Measurements from ENCODE around the gene PPP1R7.
A peak's percentile ranks its signal among the peaks of the same experiment; 100 is the strongest.

PPP1R7 gene

DNA sequence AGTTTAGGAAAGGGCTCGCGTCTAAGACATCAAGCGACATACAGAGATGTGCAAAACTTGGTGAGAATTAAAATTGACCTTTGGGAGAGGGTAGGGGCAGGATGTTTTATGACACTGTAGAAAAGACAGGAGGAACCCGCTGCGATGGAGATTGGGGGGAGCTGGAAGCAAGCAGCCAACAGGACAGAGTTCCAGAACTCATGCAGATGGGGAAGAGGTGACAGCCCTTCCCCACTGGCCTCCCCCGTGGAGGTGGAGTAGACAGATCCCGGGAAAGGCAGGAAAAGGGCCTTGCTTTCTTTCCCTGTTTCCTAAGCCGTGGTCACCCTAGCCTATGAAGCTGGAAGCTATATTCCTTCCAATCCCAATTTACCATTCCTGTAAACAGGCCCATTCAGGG is 77.3 kb downstream of the PPP1R7 start:
- H3K4me1 Mint-ChIP-seq, result peaks cover 23% of the 10 kb centered on the region
- H3K4me3 Mint-ChIP-seq, result no peak overlapping the region
- H3K27me3 Mint-ChIP-seq, result no peaks in the 10 kb centered on the region
- no peaks in the 10 kb centered on the region for H3K9me3 Mint-ChIP-seq
- no peak for DNase-seq
- ATAC-seq, result no peak
- peak overlapping the region in 1 of 2 donors; percentile 51 for H3K27ac Mint-ChIP-seq

DNA sequence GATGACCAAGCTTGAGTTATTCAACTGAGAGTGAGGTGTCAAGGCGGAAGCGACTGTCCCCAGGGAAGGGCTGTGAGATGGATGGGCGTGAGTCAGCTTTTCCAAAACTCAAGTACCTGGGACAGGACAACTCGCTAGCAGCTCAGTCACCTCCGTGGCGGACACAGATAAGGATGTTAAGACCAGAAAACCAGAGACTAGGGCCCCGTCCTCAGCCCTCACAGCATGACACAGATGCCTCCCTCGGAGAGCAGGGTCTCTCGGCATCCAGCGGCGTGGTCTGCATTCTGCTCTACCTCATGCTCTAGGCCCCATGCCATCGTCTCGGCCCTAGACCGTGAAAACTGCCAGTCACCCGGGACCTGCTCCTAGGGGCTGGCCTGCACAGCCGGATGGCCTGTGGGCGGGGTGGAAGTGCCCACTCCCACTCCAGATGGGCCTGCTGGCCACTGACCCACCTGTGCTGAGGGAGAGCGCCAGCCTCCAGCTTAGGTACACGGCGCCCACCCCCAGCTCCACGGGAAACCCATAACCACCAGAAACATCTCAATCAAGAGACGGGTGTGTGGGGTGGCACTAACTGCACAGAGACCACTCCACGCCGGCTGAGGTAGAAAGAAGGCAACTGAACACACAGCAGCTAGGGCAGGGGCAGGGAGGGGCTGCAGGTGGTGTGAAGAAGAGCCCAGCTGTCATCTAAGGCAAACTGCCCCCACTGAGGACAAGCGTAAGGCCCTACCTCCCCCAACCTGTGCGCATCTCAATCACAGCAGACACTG is 78.0 kb downstream of the PPP1R7 start:
- peak overlapping the region; percentile 13 to 42 for H3K27ac Mint-ChIP-seq
- DNase-seq, result no peak

DNA sequence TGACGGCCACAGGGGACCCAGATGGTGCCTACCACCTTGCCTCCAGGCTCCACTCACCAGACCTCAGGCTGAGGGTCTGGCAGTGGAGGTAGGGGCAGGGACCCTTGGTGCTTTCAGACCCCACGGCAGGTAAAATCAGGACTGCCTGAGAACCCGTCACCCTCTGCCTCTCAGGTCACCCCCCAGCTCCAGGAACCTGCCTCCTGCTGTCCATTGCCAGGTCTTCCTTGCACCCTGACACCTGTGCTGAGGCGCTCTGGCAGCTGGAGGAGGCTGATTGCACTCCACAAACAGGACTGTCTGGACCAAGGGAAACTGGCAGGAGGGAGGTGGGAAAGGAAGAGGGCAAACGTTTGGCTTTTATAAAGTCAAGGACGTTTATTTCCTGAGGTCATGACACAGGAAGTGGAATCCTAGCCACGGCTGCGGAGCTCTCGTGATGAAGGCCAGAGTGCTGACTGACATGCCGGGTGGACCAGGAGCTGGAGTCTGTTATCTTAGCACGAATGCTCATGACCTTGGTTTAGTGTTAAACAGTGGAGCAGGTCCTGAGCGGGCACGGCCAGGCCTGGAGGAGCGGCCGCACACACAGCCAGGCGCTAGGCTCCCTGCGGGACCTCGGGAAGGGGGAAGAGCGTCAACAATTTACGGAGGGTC is 78.7 kb downstream of the PPP1R7 start:
- peak overlapping the region in 1 of 2 donors; percentile 78 for H3K27ac Mint-ChIP-seq
- DNase-seq, result no peak
- H3K27me3 Mint-ChIP-seq, result no peaks in the 10 kb centered on the region
- peaks cover 9% of the 10 kb centered on the region for H3K4me1 Mint-ChIP-seq
- no peak overlapping the region for H3K4me3 Mint-ChIP-seq
- no peak for ATAC-seq
- H3K9me3 Mint-ChIP-seq, result no peaks in the 10 kb centered on the region

More for the DNA sequence above, 78.0 kb downstream of the PPP1R7 start:
- Mint-ChIP-seq H3K4me3 (no peak overlapping the region), H3K9me3 (no peaks in the 10 kb centered on the region), H3K27me3 (no peaks in the 10 kb centered on the region), H3K4me1 (peaks cover 17% of the 10 kb centered on the region)
- ATAC-seq, result no peak

DNA sequence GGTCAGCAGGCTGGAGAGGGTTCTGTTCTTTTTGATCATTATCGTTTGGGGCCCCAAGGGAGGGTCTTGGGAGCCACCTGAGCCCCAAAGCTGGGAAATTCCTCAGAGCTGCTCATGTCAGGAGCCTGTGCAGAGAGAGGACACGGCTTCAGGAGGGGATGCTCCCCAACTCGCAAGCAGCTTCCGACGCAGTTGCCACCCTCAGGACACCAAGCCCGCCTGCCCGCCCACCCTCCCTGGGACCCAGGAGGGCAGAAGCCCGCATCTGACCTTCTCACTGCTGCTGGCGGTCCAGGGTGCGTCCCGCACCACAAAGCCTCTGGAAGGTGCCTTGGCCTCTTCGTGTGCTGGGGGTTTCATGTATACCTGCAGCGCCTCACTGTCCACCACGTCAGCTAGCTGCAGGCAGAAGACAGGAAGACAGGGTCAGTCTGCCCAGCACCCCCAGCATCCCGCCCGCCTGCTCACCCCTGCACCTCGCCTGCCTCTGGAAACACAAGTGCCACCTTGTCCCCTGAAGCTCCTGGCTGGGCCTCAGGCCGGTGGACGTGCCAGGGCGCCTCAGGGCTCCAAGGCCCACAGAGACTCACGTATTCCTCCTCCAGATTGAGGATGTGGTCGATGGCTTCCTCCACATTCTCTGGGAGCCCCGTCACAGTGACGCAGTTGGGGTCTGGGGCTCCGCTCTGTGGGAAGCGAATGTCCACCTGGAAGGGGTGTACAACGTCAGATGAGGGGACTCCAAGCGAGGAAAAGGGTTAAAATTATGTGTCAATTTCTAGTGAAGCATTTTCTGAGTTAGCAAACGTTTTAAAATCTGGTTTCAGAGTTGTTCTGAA is 79.5 kb downstream of the PPP1R7 start:
- Mint-ChIP-seq H3K9me3 (no peaks in the 10 kb centered on the region), H3K4me1 (peaks cover 1% of the 10 kb centered on the region), H3K27ac (no peak overlapping the region), H3K4me3 (no peak overlapping the region), H3K27me3 (no peaks in the 10 kb centered on the region)
- no peak for DNase-seq
- no peak for ATAC-seq

DNA sequence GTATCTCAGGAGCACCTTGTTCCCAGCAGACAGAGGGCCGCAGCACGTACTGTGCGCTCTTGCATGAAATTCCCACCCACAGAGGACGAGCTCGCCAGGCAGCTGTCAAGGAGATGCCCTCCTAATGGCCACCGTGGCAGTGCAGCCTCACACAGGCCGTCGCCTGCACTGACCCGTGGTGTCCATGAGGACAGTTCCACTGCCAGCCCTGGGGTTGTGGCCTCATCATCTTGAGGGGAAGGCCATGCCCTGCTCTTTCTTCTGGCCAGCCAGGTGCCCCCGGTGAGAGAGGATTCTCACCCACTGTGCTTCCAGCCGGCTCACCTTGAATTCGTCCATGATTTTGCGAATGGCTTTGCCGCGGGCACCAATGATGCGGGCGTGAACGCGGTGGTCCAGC is 80.2 kb downstream of the PPP1R7 start:
- DNase-seq (no peak), ATAC-seq (no peak)
- no peak overlapping the region for H3K4me3 Mint-ChIP-seq
- H3K27me3 Mint-ChIP-seq, result no peaks in the 10 kb centered on the region
- H3K4me1 Mint-ChIP-seq, result no peaks in the 10 kb centered on the region
- no peaks in the 10 kb centered on the region for H3K9me3 Mint-ChIP-seq
- no peak overlapping the region for H3K27ac Mint-ChIP-seq

DNA sequence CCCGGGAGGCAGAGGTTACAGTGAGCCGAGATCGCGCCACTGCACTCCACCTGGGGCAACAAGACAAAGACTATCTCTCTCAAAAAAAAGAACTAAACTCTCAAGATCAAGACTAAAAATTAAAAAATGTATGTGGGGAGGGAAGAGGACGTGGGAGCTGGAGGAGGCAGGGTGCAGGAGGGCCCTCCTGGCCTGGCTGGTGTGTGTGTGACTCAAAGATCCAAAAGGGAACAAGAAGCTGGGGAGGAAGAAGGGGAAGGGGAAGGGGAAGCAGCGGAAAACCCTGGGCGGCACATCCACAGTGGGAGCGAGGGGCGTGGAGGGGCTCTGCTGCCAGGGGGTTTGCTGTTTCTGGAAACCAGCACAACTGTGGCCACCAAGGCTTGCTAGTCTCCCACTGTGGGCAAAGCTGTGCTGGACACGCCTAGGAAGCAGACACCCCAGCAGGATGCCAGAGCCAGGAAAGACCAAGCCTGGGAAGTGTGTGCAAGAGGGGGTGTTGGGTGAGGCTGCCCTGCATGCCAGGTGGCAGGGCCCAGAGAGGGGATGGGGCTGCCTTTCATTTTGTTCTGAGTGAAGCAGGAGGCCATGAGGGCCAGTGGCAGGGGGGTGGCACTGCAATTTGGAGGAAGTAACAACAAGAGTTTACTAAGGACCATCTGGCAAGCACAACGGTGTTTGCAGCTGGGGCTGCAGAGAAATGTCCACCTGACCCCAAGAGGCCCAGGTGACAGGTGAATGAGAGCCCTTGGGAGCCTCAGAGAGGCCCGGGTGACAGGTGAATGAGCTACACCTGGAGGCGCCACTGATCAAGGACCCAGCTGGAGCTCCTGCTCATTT is 82.7 kb downstream of the PPP1R7 start:
- Mint-ChIP-seq H3K4me1 (no peaks in the 10 kb centered on the region), H3K4me3 (no peak overlapping the region), H3K27ac (peak overlapping the region; percentile 1 to 20), H3K9me3 (no peaks in the 10 kb centered on the region), H3K27me3 (no peaks in the 10 kb centered on the region)
- ATAC-seq (no peak), DNase-seq (no peak)

All from stimulated activated naive CD8-positive, alpha-beta T cell treated with anti-CD3 and anti-CD28 coated beads, Interleukin-15, amount 100 ng/mL, for 72 hours (primary cell).